Measurements from ENCODE around the gene YWHAH.

Gene YWHAH

DNA sequence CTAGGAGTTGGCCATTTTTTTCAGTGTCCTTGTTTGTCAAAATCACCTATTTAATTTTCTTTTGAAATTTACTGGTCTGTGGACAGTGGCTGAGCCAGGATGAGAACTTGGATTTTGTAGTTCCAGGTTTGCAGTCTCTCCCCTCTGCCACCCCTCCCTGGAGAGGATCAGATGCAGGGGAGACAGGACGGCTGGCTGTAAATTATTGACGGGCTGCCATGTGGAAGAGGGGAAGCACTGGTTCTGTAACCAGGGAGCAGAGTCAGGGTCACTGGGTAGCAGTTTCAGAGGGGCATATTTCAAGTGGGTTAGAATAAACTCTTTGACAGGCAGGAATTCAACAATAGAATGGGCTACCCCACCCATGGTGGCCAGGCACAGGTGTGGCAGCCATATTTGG is 20.6 kb upstream of the YWHAH start:
- H3K9me3 ChIP-seq (ENCODE audit: control insufficient read depth in 2 of 2, low read length in 2 of 2): no peaks in the 10 kb centered on the region
- H3K27ac ChIP-seq (ENCODE audit: low read length): no peak overlapping the region

DNA sequence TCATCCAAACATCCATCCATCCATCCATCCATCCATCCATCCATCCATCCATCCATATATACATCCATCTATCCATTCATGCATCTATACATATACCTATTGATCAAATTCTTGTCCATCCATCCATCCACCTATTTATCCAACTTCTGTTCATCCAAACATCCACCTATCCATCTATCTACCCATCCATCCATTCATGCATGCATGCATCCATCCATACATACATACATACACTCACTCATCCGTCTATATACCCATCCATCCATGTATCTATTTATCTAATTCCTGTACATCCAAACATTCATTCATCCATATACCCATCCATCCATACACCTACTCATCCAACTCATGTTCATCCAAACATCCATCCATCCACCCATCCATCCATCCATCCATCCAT is 19.3 kb upstream of the YWHAH start:
- Histone ChIP-seq H3K9ac (ENCODE audit: low read length in 2 of 2) (no peak overlapping the region), H3K9me3 (ENCODE audit: control insufficient read depth in 2 of 2, low read length in 2 of 2) (no peaks in the 10 kb centered on the region), H3K4me1 (ENCODE audit: control insufficient read depth, insufficient read depth, low read length) (no peaks in the 10 kb centered on the region), H3K27ac (ENCODE audit: low read length) (no peak overlapping the region), H3K36me3 (ENCODE audit: control insufficient read depth in 2 of 2, insufficient read depth in 2 of 2, low read length in 2 of 2) (no peaks in the 10 kb centered on the region), H3K27me3 (ENCODE audit: control insufficient read depth in 1 of 2, insufficient read depth in 2 of 2, low read length in 2 of 2) (peaks cover 0 to 2% of the 10 kb centered on the region in 2 donors), H3K4me3 (ENCODE audit: low read length in 2 of 2) (no peak overlapping the region)

More for the DNA sequence above, 20.6 kb upstream of the YWHAH start:
- Histone ChIP-seq H3K4me1 (ENCODE audit: control insufficient read depth, insufficient read depth, low read length) (no peaks in the 10 kb centered on the region), H3K36me3 (ENCODE audit: control insufficient read depth in 2 of 2, insufficient read depth in 2 of 2, low read length in 2 of 2) (no peaks in the 10 kb centered on the region), H3K4me3 (ENCODE audit: low read length in 2 of 2) (no peak overlapping the region), H3K9ac (ENCODE audit: low read length in 2 of 2) (no peak overlapping the region), H3K27me3 (ENCODE audit: control insufficient read depth in 1 of 2, insufficient read depth in 2 of 2, low read length in 2 of 2) (peaks cover 0 to 2% of the 10 kb centered on the region in 2 donors)

DNA sequence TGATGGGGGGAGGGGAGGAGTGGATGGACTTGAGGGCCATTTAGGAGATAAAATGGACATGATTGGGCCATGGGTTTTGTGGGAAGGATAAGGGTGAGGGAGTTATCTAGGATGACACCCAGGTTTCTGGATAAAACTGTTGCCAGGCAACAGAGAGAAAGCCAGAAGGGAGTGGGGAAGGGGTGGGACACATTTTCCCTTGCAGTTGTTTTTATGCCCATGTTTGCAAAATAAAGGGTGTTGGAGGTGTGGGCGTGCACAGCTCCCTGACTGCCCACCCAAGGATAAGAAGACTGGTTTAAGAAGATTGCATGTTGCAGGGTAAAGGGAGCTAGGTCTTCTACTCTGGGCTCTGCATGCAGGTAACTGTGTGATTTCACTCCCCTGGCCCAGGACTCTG is 18.3 kb upstream of the YWHAH start:
- H3K9ac ChIP-seq (ENCODE audit: low read length in 2 of 2): no peak overlapping the region
- H3K27me3 ChIP-seq (ENCODE audit: control insufficient read depth in 1 of 2, insufficient read depth in 2 of 2, low read length in 2 of 2): peaks cover 0 to 2% of the 10 kb centered on the region in 2 donors
- H3K9me3 ChIP-seq (ENCODE audit: control insufficient read depth in 2 of 2, low read length in 2 of 2): no peaks in the 10 kb centered on the region
- H3K4me3 ChIP-seq (ENCODE audit: low read length in 2 of 2): no peak overlapping the region
- no peaks in the 10 kb centered on the region for H3K4me1 ChIP-seq (ENCODE audit: control insufficient read depth, insufficient read depth, low read length)
- no peaks in the 10 kb centered on the region for H3K36me3 ChIP-seq (ENCODE audit: control insufficient read depth in 2 of 2, insufficient read depth in 2 of 2, low read length in 2 of 2)
- H3K27ac ChIP-seq (ENCODE audit: low read length): no peak overlapping the region

DNA sequence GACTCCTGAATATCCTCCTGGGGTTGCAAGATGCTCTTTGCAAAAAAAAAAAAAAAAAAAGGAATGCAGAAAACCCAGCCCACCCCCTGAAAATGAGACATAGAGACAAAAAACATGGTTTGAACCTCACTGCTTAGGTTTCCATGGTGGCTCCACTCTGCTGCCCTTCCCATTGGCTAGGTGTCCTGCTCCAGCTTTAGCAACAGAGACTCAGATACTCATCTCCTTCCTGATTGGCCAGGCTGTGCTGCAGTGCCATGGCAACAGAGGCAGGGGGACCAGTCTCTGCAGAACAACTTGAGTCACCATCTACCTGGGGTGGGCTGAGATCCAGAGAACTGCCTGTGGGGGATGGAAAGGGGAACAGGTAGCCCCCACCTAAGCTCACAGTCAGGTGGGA is 17.4 kb upstream of the YWHAH start:
- Histone ChIP-seq H3K27ac (ENCODE audit: low read length) (no peak overlapping the region), H3K9ac (ENCODE audit: low read length in 2 of 2) (no peak overlapping the region), H3K27me3 (ENCODE audit: control insufficient read depth in 1 of 2, insufficient read depth in 2 of 2, low read length in 2 of 2) (peaks cover 0 to 2% of the 10 kb centered on the region in 2 donors), H3K4me3 (ENCODE audit: low read length in 2 of 2) (no peak overlapping the region), H3K36me3 (ENCODE audit: control insufficient read depth in 2 of 2, insufficient read depth in 2 of 2, low read length in 2 of 2) (no peaks in the 10 kb centered on the region), H3K4me1 (ENCODE audit: control insufficient read depth, insufficient read depth, low read length) (no peaks in the 10 kb centered on the region), H3K9me3 (ENCODE audit: control insufficient read depth in 2 of 2, low read length in 2 of 2) (no peaks in the 10 kb centered on the region)

DNA sequence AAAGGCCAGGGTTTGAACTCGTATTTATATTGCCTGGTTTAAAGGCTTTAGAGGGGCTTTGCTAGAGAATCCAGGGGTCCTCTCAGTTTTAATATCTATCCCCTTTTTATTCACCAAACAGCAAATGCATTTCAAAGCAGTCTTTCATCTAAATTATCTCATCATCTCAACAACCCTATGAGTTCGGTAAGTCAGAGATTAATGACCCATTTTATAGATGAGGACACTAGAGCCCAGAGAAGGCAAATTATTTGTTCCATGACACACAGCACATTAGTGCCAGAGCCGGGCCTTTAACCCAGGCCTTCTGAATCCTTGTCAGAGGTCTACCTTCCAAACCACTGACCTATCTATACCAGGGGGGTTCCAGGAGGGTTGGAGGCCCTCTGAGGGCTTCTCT is 16.8 kb upstream of the YWHAH start:
- Histone ChIP-seq H3K9me3 (ENCODE audit: control insufficient read depth in 2 of 2, low read length in 2 of 2) (no peaks in the 10 kb centered on the region), H3K27me3 (ENCODE audit: control insufficient read depth in 1 of 2, insufficient read depth in 2 of 2, low read length in 2 of 2) (peaks cover 0 to 2% of the 10 kb centered on the region in 2 donors), H3K4me1 (ENCODE audit: control insufficient read depth, insufficient read depth, low read length) (no peaks in the 10 kb centered on the region), H3K4me3 (ENCODE audit: low read length in 2 of 2) (no peak overlapping the region), H3K9ac (ENCODE audit: low read length in 2 of 2) (no peak overlapping the region), H3K27ac (ENCODE audit: low read length) (no peak overlapping the region), H3K36me3 (ENCODE audit: control insufficient read depth in 2 of 2, insufficient read depth in 2 of 2, low read length in 2 of 2) (no peaks in the 10 kb centered on the region)

DNA sequence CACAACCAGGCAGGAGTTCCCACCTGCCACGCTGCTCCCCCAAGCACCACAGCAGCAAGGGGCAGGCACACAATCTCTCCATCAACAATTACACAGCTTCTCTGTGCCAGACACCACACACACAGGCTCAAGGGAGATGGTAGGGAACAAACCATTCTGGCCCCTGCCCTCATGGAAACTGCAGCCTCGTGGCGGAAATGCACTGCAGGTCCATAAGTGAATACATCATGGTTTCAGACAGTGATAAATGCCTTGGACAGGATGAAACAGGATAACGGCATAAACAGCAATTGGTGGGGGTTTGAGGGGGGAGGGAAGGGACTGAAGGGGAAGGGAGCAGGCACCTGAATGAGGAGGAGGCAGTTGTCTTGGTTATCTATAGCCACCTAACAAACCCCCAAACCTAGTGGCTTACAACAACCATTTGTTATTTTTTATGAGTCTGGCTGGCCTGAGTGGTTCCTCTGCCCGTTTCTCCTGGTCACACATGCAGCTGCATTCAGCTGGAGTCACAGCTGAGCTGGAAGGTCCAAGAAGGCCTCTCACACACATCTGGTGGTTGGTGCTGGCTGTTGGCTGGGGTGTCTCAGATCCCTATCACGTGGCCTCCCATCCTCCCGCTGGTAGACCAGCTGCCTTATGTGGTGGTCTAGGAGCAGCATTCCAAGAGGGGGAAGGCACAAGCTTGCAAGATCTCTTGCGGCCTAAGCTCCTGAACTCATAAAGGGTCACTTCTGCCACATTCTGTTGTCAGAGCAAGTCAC is 15.0 kb upstream of the YWHAH start:
- Histone ChIP-seq H3K27ac (ENCODE audit: low read length) (no peak overlapping the region), H3K27me3 (ENCODE audit: control insufficient read depth in 1 of 2, insufficient read depth in 2 of 2, low read length in 2 of 2) (no peaks in the 10 kb centered on the region), H3K9ac (ENCODE audit: low read length in 2 of 2) (no peak overlapping the region), H3K4me1 (ENCODE audit: control insufficient read depth, insufficient read depth, low read length) (no peaks in the 10 kb centered on the region), H3K36me3 (ENCODE audit: control insufficient read depth in 2 of 2, insufficient read depth in 2 of 2, low read length in 2 of 2) (no peaks in the 10 kb centered on the region), H3K9me3 (ENCODE audit: control insufficient read depth in 2 of 2, low read length in 2 of 2) (no peaks in the 10 kb centered on the region), H3K4me3 (ENCODE audit: low read length in 2 of 2) (no peak overlapping the region)

DNA sequence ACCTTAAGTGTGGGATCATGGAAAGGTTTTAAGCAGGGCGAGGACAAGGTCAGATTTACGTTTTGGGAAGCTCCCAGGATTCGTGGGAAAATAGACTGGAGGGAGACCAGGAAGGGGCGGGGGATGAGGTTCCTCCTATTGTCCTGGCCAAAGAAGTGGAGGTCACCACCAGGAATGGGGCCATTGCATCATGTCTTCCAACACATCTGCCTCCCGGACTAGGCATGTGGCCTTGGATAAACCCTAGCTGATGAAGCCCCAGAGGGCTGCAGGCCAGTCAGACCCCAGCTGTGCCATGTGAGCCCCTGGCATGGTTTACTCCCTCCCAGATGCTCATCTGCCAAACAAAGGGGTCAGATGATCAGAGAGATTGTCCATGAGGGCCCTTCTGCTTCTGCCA is 11.5 kb upstream of the YWHAH start:
- Histone ChIP-seq H3K9me3 (ENCODE audit: control insufficient read depth in 2 of 2, low read length in 2 of 2) (no peaks in the 10 kb centered on the region), H3K36me3 (ENCODE audit: control insufficient read depth in 2 of 2, insufficient read depth in 2 of 2, low read length in 2 of 2) (no peaks in the 10 kb centered on the region), H3K27me3 (ENCODE audit: control insufficient read depth in 1 of 2, insufficient read depth in 2 of 2, low read length in 2 of 2) (no peaks in the 10 kb centered on the region), H3K4me3 (ENCODE audit: low read length in 2 of 2) (no peak overlapping the region), H3K4me1 (ENCODE audit: control insufficient read depth, insufficient read depth, low read length) (no peaks in the 10 kb centered on the region), H3K9ac (ENCODE audit: low read length in 2 of 2) (no peak overlapping the region), H3K27ac (ENCODE audit: low read length) (no peak overlapping the region)

DNA sequence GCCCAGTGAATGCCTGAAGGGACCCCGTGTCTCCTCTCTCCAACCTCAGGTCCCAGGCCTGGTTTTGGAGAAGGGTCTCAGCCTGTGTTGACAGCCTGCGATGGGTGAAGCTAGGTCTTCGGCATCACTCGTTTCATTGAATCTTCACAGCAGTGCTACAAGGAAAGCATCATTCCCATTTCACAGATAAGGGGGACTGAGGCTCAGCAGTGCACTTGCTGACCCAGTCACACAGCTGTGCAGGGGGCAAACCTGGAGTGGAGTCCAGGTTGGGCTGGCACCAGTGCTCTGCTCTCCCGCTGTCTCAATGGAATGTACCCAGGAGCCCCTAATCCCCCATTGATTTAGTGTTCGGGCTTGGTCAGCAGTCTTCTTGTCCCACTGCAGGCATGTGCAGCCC is 10.9 kb upstream of the YWHAH start:
- Histone ChIP-seq H3K36me3 (ENCODE audit: control insufficient read depth in 2 of 2, insufficient read depth in 2 of 2, low read length in 2 of 2) (no peaks in the 10 kb centered on the region), H3K27ac (ENCODE audit: low read length) (no peak overlapping the region), H3K27me3 (ENCODE audit: control insufficient read depth in 1 of 2, insufficient read depth in 2 of 2, low read length in 2 of 2) (no peaks in the 10 kb centered on the region), H3K4me1 (ENCODE audit: control insufficient read depth, insufficient read depth, low read length) (no peaks in the 10 kb centered on the region), H3K9me3 (ENCODE audit: control insufficient read depth in 2 of 2, low read length in 2 of 2) (no peaks in the 10 kb centered on the region), H3K9ac (ENCODE audit: low read length in 2 of 2) (no peak overlapping the region), H3K4me3 (ENCODE audit: low read length in 2 of 2) (no peak overlapping the region)

DNA sequence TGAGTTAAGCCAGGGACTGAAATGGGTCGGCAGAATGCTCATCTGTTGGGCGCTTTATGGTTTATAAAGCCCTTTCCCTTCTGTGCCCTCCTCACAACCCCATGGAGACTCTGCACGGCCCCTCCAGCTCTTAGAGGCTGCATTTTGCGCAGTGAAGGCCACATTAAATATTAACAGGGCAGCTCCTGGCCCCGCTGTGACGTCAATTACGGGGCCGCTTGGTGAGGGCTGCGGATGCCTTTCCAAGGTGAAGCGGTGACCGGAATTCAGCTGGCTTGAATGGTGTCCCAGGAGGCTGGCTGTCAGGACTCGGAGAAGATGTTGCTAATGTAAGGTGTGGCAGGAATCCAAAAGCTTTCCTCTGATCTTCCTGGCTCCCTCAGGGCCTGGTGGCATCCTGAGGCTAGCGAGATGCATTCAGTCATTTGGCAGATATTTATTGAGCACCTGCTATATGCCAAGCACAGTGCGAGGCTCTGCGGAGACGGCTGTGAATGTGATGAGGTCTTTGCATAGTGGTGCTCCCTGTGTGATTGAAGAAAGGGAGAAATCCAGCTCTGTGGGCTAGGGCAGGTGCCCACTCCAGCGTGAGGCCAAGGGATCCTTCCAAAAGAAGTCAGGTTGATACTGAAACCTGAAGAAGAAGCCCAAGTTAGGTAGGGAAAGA is 10.4 kb upstream of the YWHAH start:
- Histone ChIP-seq H3K36me3 (ENCODE audit: control insufficient read depth in 2 of 2, insufficient read depth in 2 of 2, low read length in 2 of 2) (no peaks in the 10 kb centered on the region), H3K4me3 (ENCODE audit: low read length in 2 of 2) (no peak overlapping the region), H3K27me3 (ENCODE audit: control insufficient read depth in 1 of 2, insufficient read depth in 2 of 2, low read length in 2 of 2) (no peaks in the 10 kb centered on the region), H3K9me3 (ENCODE audit: control insufficient read depth in 2 of 2, low read length in 2 of 2) (no peaks in the 10 kb centered on the region), H3K27ac (ENCODE audit: low read length) (no peak overlapping the region), H3K4me1 (ENCODE audit: control insufficient read depth, insufficient read depth, low read length) (no peaks in the 10 kb centered on the region), H3K9ac (ENCODE audit: low read length in 2 of 2) (no peak overlapping the region)

DNA sequence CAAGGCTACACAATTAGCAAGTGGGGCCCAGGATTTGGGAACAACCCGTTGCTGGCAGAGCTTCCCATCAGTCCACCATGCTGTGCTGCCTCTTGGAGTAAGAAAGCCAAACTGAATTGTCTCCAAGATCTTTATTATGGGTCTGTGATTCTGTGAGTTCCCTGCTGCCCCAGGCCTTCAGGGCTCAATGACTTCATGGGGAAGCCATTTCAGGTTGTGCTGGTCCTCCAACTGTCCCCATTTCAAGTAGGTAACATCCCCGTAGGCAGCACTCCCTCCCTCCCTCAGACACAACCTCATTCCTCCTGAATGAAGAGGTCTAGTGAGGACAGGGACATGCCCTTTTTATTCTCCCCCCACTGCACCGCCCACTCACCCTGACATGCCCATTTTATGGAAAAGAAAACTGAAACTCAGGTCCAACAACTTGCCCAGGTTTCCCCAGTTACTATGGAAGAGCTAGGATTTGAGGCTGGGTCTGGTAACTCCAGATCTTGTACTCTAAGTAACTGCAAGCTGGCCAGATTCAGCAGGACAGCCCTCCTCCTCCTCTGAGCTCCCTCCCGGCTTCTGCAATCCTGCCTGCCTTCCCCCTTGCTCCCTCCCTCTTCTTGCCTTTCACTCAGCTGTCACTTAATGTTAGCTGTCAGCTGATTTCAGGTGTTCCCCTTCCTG is 8.2 kb upstream of the YWHAH start:
- Histone ChIP-seq H3K4me1 (ENCODE audit: control insufficient read depth, insufficient read depth, low read length) (no peaks in the 10 kb centered on the region), H3K9ac (ENCODE audit: low read length in 2 of 2) (no peak overlapping the region), H3K27me3 (ENCODE audit: control insufficient read depth in 1 of 2, insufficient read depth in 2 of 2, low read length in 2 of 2) (no peaks in the 10 kb centered on the region), H3K4me3 (ENCODE audit: low read length in 2 of 2) (no peak overlapping the region), H3K27ac (ENCODE audit: low read length) (no peak overlapping the region), H3K36me3 (ENCODE audit: control insufficient read depth in 2 of 2, insufficient read depth in 2 of 2, low read length in 2 of 2) (no peaks in the 10 kb centered on the region), H3K9me3 (ENCODE audit: control insufficient read depth in 2 of 2, low read length in 2 of 2) (no peaks in the 10 kb centered on the region)

DNA sequence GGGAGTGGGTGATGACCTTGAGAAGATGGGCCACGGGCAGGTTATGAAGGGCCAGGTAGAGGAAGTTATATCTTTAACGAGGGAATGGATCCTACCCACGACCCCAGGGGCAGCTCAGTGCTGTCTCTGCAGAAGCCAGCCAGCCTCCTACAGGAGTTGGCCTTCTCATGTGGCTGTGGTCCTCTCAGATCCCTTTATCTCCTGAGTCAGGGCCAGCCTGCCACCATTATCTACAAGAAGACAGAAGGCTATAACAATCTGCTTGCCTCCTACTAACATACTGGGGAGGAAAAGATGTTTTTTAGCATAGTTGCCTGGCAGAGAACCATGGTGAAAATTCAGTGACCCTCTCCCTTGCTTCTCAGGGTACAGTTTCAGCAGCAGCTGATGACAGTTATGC is 7.0 kb upstream of the YWHAH start:
- Histone ChIP-seq H3K4me1 (ENCODE audit: control insufficient read depth, insufficient read depth, low read length) (no peaks in the 10 kb centered on the region), H3K36me3 (ENCODE audit: control insufficient read depth in 2 of 2, insufficient read depth in 2 of 2, low read length in 2 of 2) (no peaks in the 10 kb centered on the region), H3K27ac (ENCODE audit: low read length) (no peak overlapping the region), H3K9me3 (ENCODE audit: control insufficient read depth in 2 of 2, low read length in 2 of 2) (no peaks in the 10 kb centered on the region), H3K9ac (ENCODE audit: low read length in 2 of 2) (no peak overlapping the region), H3K27me3 (ENCODE audit: control insufficient read depth in 1 of 2, insufficient read depth in 2 of 2, low read length in 2 of 2) (no peaks in the 10 kb centered on the region), H3K4me3 (ENCODE audit: low read length in 2 of 2) (no peak overlapping the region)
